ENCODE data around the gene MUC5AC.

Gene MUC5AC

GRCh38 chr11:1195682-1196515 is 38.1 kb downstream of the MUC5AC start:
- Mint-ChIP-seq H3K27ac (no peak overlapping the region), H3K36me3 (ENCODE audit: low read depth) (no peaks in the 10 kb centered on the region), H3K9me3 (no peaks in the 10 kb centered on the region), H3K4me3 (no peak overlapping the region), H3K27me3 (ENCODE audit: low read depth) (no peaks in the 10 kb centered on the region), H3K4me1 (ENCODE audit: low read depth) (no peaks in the 10 kb centered on the region)
- DNase-seq (ENCODE audit: low spot score): no peak

- Mint-ChIP-seq H3K9me3 (no peaks in the 10 kb centered on the region), H3K4me1 (ENCODE audit: low read depth) (no peaks in the 10 kb centered on the region), H3K27me3 (ENCODE audit: low read depth) (no peaks in the 10 kb centered on the region), H3K4me3 (no peak overlapping the region), H3K27ac (no peak overlapping the region), H3K36me3 (ENCODE audit: low read depth) (no peaks in the 10 kb centered on the region)
- no peak for DNase-seq (ENCODE audit: low spot score)
These were observed 39.0 kb downstream of the MUC5AC start for GRCh38 chr11:1196516-1197391.

- H3K27me3 Mint-ChIP-seq (ENCODE audit: low read depth): no peaks in the 10 kb centered on the region
- no peaks in the 10 kb centered on the region for H3K36me3 Mint-ChIP-seq (ENCODE audit: low read depth)
These were observed 39.7 kb downstream of the MUC5AC start for GRCh38 chr11:1197431-1197885.

GRCh38 chr11:1197886-1198560 is 40.3 kb downstream of the MUC5AC start:
- Mint-ChIP-seq H3K36me3 (ENCODE audit: low read depth) (no peaks in the 10 kb centered on the region), H3K4me3 (no peak overlapping the region), H3K9me3 (no peaks in the 10 kb centered on the region), H3K27ac (no peak overlapping the region), H3K4me1 (ENCODE audit: low read depth) (no peaks in the 10 kb centered on the region), H3K27me3 (ENCODE audit: low read depth) (no peaks in the 10 kb centered on the region)
- no peak for DNase-seq (ENCODE audit: low spot score)

More at GRCh38 chr11:1197431-1197885, 39.7 kb downstream of the MUC5AC start:
- no peak for DNase-seq (ENCODE audit: low spot score)
- H3K4me1 Mint-ChIP-seq (ENCODE audit: low read depth): no peaks in the 10 kb centered on the region
- H3K9me3 Mint-ChIP-seq: no peaks in the 10 kb centered on the region
- H3K4me3 Mint-ChIP-seq: no peak overlapping the region
- no peak overlapping the region for H3K27ac Mint-ChIP-seq

GRCh38 chr11:1198561-1199240 is 40.9 kb downstream of the MUC5AC start:
- no peak overlapping the region for H3K27ac Mint-ChIP-seq
- no peaks in the 10 kb centered on the region for H3K36me3 Mint-ChIP-seq (ENCODE audit: low read depth)

GRCh38 chr11:1199241-1199750 is 41.5 kb downstream of the MUC5AC start:
- Mint-ChIP-seq H3K36me3 (ENCODE audit: low read depth) (no peaks in the 10 kb centered on the region), H3K27ac (no peak overlapping the region), H3K27me3 (ENCODE audit: low read depth) (no peaks in the 10 kb centered on the region), H3K4me3 (no peak overlapping the region), H3K9me3 (no peaks in the 10 kb centered on the region), H3K4me1 (ENCODE audit: low read depth) (no peaks in the 10 kb centered on the region)
- DNase-seq (ENCODE audit: low spot score): no peak

More at GRCh38 chr11:1198561-1199240, 40.9 kb downstream of the MUC5AC start:
- no peaks in the 10 kb centered on the region for H3K4me1 Mint-ChIP-seq (ENCODE audit: low read depth)
- H3K9me3 Mint-ChIP-seq: no peaks in the 10 kb centered on the region
- H3K27me3 Mint-ChIP-seq (ENCODE audit: low read depth): no peaks in the 10 kb centered on the region
- DNase-seq (ENCODE audit: low spot score): no peak
- no peak overlapping the region for H3K4me3 Mint-ChIP-seq

GRCh38 chr11:1199751-1200610 is 42.2 kb downstream of the MUC5AC start:
- Mint-ChIP-seq H3K27me3 (ENCODE audit: low read depth) (no peaks in the 10 kb centered on the region), H3K4me3 (no peak overlapping the region), H3K36me3 (ENCODE audit: low read depth) (no peaks in the 10 kb centered on the region), H3K9me3 (no peaks in the 10 kb centered on the region), H3K27ac (no peak overlapping the region), H3K4me1 (ENCODE audit: low read depth) (no peaks in the 10 kb centered on the region)
- DNase-seq (ENCODE audit: low spot score): no peak

GRCh38 chr11:1200611-1201191 is 42.9 kb downstream of the MUC5AC start:
- no peaks in the 10 kb centered on the region for H3K27me3 Mint-ChIP-seq (ENCODE audit: low read depth)
- DNase-seq (ENCODE audit: low spot score): no peak
- no peaks in the 10 kb centered on the region for H3K9me3 Mint-ChIP-seq
- no peak overlapping the region for H3K4me3 Mint-ChIP-seq
- no peaks in the 10 kb centered on the region for H3K36me3 Mint-ChIP-seq (ENCODE audit: low read depth)
- H3K27ac Mint-ChIP-seq: no peak overlapping the region
- no peaks in the 10 kb centered on the region for H3K4me1 Mint-ChIP-seq (ENCODE audit: low read depth)

- Mint-ChIP-seq H3K27ac (no peak overlapping the region), H3K9me3 (no peaks in the 10 kb centered on the region), H3K27me3 (ENCODE audit: low read depth) (no peaks in the 10 kb centered on the region), H3K4me3 (no peak overlapping the region), H3K4me1 (ENCODE audit: low read depth) (no peaks in the 10 kb centered on the region), H3K36me3 (ENCODE audit: low read depth) (no peaks in the 10 kb centered on the region)
- no peak for DNase-seq (ENCODE audit: low spot score)
These were observed 43.8 kb downstream of the MUC5AC start for GRCh38 chr11:1201395-1202153.

GRCh38 chr11:1202154-1202775 is 44.5 kb downstream of the MUC5AC start:
- DNase-seq (ENCODE audit: low spot score): no peak
- H3K4me1 Mint-ChIP-seq (ENCODE audit: low read depth): no peaks in the 10 kb centered on the region
- no peak overlapping the region for H3K4me3 Mint-ChIP-seq
- H3K36me3 Mint-ChIP-seq (ENCODE audit: low read depth): no peaks in the 10 kb centered on the region
- H3K9me3 Mint-ChIP-seq: no peaks in the 10 kb centered on the region
- H3K27ac Mint-ChIP-seq: no peak overlapping the region
- no peaks in the 10 kb centered on the region for H3K27me3 Mint-ChIP-seq (ENCODE audit: low read depth)

- peak; percentile 44 for DNase-seq (ENCODE audit: low spot score)
- H3K36me3 Mint-ChIP-seq (ENCODE audit: low read depth): no peaks in the 10 kb centered on the region
- H3K27me3 Mint-ChIP-seq (ENCODE audit: low read depth): no peaks in the 10 kb centered on the region
- H3K4me1 Mint-ChIP-seq (ENCODE audit: low read depth): no peaks in the 10 kb centered on the region
- H3K27ac Mint-ChIP-seq: no peak overlapping the region
- no peak overlapping the region for H3K4me3 Mint-ChIP-seq
- H3K9me3 Mint-ChIP-seq: no peaks in the 10 kb centered on the region
These were observed 45.2 kb downstream of the MUC5AC start for GRCh38 chr11:1202776-1203504.
